CD1c-positive myeloid dendritic cell (primary cell): Measurements from ENCODE around the gene ICOS.

Experiments used
- DNase-seq: peaks from one replicate; pipeline ENCODE4 v3.0.0-alpha.2; 2016; ENCODE audit errors: extremely low spot score

The ICOS gene

GRCh38 chr2:203936535-203936934 is at the start of gene ICOS:
TSS of gene ICOS (plus strand) at chr2:203936763. CDS start at chr2:203936815, 52 bp downstream.
- peak; percentile 25 for DNase-seq

GRCh38 chr2:203887677-203888076 is 48.9 kb upstream of the ICOS start:
- no peak for DNase-seq

- no peak for DNase-seq
These were observed 47.0 kb upstream of the ICOS start for GRCh38 chr2:203889542-203889941.

- DNase-seq: no peak
These were observed 46.6 kb upstream of the ICOS start for GRCh38 chr2:203889944-203890343.

GRCh38 chr2:203890733-203891132 is 45.8 kb upstream of the ICOS start:
- no peak for DNase-seq

- peak; percentile 69 for DNase-seq
These were observed 45.1 kb upstream of the ICOS start for GRCh38 chr2:203891474-203891873.

- no peak for DNase-seq
These were observed 44.4 kb upstream of the ICOS start for GRCh38 chr2:203892207-203892606.

- DNase-seq: no peak
These were observed 43.2 kb upstream of the ICOS start for GRCh38 chr2:203893401-203893800.

GRCh38 chr2:203893840-203894239 is 42.7 kb upstream of the ICOS start:
- DNase-seq: no peak

- no peak for DNase-seq
These were observed 42.3 kb upstream of the ICOS start for GRCh38 chr2:203894262-203894661.

GRCh38 chr2:203897544-203897943 is 39.0 kb upstream of the ICOS start:
- DNase-seq: peak; percentile 77

- DNase-seq: no peak
These were observed 37.9 kb upstream of the ICOS start for GRCh38 chr2:203898657-203899056.

- DNase-seq: no peak
These were observed 36.3 kb upstream of the ICOS start for GRCh38 chr2:203900253-203900652.

- no peak for DNase-seq
These were observed 32.5 kb upstream of the ICOS start for GRCh38 chr2:203904022-203904421.

- no peak for DNase-seq
These were observed 30.9 kb upstream of the ICOS start for GRCh38 chr2:203905656-203906055.

GRCh38 chr2:203908066-203908796 is 28.3 kb upstream of the ICOS start:
- DNase-seq: peak; percentile 88

GRCh38 chr2:203908797-203909185 is 27.8 kb upstream of the ICOS start:
- no peak for DNase-seq

GRCh38 chr2:203909261-203909967 is 27.1 kb upstream of the ICOS start:
- peak; percentile 81 for DNase-seq

- no peak for DNase-seq
These were observed 26.6 kb upstream of the ICOS start for GRCh38 chr2:203909974-203910373.

GRCh38 chr2:203913947-203914346 is 22.6 kb upstream of the ICOS start:
- no peak for DNase-seq

- DNase-seq: peak; percentile 6
These were observed 21.9 kb upstream of the ICOS start for GRCh38 chr2:203914546-203915182.

GRCh38 chr2:203915256-203915655 is 21.3 kb upstream of the ICOS start:
- DNase-seq: no peak

GRCh38 chr2:203916756-203917155 is 19.8 kb upstream of the ICOS start:
- no peak for DNase-seq
